GM18498 (cell line): Measurements from ENCODE around the gene RTN4RL2.

Experiments
- ATAC-seq: cut with Tn5 transposase; IDR thresholded peaks from one replicate; pipeline ENCODE4 v1.9.1; 2021; ENCODE audit warnings: mild to moderate bottlenecking, moderate library complexity; ENCODE audit not compliant: unreplicated experiment

The RTN4RL2 gene

DNA sequence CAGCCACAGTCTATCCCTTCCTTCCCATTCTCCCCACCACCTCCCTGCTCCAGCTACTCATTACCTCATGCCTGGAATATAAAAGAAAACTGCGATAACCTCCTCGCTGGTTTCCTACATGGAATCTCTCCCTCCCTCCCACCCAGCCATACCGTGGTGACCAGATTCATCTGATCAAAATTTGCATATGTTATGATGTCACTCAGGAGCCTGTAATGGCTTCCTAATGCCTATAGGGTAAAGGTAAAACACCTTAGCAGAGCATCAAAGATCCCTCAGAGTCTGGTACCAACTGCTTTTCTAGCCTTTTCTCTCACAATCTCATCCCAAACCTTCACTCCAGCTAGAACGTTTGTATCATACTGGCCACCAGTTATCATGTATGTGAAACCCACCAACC is 19.6 kb downstream of the RTN4RL2 start:
- no peak for ATAC-seq

DNA sequence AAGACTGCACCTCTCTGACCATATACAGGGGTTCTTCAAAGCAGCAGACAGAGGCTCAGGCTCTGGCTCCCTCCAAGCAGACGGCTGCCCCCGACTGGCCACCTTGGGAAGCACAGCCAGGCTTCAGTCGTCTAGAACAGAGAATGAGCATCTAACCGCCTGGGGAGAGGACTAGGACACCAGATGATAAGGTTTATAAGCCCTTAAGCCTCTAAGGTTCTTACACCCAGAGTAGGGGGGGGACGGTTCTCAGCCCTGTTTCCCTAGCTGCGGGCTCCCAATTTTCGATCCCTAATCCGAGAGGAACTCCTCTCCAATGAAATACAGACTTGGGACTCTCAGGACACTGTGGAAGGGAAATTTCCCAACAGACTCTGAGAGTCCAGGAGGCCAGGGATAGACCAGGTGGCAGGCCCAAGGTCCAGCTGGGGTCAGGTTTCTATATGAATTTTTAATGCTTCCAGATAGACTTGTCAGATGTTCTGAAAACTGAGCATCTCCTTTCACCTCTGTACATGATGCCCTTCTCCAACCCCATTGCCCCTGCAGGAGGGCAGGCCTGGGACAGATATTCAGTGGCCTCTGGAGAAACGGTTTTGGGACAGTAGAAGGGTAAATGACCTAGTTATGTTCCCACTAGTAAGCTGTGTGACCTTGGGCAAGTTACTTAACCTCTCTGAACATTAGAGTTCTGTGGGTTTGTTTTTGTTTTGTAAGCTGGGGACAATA is 20.2 kb downstream of the RTN4RL2 start:
- ATAC-seq, result no peak

DNA sequence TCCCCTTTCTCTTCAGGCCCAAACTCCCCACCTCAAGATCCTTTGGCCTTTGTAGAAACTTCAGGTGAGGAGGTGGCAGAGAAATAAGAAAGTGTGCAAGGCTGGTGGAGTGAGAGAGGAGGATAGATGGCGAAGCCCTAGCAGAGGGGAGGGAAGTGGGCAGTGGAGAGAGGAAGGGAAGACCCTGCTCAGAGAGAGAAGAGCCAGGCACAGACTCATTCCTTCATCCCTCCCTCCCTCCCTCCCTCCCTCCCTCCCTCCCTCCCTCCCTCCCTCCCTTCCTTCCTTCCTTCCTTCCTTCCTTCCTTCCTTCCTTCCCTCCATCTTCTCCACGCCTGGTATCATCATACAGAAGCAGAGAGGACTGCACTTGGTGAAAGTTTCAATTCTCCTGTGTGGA is 21.0 kb downstream of the RTN4RL2 start:
- ATAC-seq, result no peak

DNA sequence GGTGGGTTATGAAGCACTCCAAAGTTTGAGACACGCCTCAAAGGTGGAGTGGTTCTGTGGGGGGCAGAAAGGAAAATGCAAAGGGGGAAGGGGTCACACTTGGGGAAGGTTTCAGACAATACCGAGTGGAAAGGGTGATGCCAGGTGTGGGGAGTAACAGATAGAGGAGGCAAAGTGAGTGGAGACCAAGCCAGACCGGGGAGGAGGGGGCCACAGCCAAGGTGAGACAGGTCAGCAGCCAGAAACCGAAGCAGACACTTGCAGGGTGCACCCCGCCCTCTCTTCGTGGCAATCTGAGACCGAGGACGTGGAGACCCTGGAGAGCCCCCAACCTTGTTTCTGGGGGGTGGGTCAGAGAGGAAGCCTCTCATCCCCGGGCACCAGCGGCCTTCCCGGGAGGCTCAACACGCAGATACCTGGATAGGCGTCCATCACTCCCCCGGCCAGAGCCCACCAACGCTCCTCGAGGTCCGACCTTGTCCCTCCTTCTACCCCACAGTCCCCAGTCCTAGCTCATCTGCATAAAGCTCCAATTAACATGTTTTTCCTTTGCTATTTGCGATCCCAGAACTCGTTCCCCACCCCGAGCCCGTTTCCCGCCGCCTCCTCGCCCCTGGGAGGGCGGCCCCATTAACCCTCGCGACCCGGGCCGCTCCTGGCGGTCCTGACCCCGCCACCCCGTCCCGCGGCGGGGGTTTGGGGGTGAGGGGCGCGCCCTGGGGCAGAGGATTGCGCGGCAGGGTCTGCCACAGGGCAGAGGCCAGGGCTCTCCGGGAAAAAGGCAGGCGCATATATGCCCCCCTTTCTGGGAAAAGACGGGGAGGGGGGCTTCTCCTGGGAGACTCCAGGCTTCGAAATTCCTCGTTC is 21.8 kb downstream of the RTN4RL2 start:
- ATAC-seq, result no peak

DNA sequence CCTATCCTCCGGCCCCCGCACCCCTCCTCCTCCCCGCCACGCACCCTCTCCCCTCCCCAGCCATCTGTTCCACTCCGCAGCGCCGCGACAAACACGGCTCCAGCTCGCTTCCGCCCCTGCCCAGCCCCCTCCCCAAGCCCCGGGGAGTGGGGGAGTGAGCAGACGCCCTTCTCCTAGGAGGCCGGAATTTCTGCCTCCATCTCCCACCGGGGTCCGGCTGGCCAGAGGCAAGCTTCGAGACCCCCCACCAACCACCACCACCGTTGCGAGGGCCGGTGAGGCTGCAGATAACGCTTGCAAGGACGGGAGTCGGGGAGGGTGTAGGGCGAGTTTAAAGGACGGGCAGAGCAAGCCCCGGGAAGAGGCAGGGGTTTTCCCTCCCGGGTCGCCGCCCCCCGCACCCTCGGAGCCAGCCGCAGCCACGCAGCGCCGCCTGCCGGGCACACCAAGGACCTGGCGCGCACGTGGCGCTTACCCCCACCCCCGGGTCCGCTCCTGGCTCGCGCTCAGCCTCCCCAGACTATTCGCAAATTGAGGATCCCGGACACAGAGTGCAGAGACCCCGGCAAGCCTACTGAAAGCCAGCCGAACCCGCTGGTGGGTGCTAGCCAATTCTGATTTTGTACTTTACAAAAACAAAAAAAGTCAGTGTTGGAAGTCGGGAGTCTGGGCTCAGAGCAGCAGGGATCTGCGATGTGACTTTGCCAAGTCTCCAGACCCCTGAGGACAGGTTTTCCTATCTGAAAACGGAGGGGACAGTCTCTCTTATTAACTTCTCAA is 22.6 kb downstream of the RTN4RL2 start:
- peak; percentile 53 for ATAC-seq

DNA sequence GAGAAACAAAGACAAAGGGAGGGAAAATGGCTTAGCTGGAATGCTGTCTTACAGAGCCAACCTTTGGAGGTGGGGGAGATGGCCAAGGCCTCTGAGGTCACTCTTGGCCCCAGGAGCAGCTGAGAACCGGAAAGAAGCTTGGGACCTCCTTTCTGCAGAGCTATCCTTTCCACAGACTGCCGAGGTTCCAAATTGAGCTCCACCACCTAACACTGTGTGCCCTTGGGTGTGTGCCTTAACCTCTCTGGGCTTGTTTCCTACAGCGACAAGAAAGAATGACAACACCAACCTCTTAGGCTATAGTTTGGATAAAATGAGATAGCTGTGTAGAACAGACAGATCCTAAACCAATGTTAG is 23.2 kb downstream of the RTN4RL2 start:
- no peak for ATAC-seq

DNA sequence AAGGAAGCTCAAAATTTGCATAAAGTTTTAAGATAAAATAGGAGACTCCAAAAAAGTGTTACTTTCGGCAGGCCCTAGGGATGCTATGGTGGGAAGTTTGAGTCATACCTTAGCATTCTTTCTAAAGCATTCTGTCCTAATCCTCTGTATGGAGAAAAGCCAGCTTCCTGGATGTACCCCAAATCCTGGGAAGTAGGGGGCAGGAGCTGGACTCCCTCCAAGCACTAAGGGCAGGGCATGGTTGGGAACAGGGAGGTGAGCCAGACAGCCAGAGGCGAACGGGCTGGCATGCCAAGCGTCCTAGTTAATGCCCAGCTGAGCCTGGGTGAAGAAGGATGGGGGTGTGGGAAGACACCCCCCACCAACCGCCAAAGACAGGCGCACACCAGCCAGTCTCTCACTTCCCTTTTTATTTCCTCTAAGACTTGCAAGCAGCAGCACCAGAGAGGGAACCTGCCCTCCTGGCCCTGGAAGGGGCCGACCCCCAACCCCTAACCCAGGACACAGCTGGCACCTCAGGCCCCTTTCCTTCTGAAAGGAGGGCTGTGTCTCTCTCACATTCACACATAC is 23.9 kb downstream of the RTN4RL2 start:
- ATAC-seq, result peak; percentile 74

DNA sequence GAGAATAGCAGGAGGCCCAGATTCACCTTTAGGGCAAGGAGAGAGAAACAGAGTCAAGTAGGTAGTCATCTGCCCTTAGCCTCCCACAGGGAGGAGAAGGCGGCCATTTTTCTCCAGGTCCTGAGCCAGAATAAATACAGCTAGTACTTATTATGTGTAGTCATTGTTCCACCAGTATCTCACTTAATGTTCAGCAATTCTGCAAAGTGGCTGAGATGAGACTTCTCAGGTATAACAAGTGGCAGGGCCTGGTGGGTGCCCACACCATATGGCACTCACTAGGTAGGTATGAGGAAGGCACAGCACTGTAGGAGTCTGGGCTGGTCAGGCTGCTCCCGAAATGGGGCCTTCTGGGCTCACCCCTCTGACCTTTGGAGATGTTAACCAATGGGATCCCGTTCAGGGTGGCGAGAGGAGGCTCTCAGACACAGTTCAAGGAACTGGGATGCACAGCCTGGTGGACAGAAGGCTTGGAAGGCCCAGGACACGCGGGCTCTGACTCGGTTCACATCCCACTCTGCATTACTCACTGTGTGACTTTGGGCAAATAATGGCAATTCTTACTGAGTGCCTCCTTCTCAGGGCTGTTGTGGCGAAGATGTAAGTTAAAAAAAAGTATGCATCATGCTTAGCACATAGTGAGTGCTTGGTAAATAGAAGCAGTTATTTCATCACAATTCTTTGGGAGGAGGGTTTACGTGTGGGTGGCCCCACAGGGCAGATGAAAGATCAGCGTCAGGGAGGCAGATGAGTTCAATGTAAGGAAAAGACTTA is 25.1 kb downstream of the RTN4RL2 start:
- no peak for ATAC-seq

DNA sequence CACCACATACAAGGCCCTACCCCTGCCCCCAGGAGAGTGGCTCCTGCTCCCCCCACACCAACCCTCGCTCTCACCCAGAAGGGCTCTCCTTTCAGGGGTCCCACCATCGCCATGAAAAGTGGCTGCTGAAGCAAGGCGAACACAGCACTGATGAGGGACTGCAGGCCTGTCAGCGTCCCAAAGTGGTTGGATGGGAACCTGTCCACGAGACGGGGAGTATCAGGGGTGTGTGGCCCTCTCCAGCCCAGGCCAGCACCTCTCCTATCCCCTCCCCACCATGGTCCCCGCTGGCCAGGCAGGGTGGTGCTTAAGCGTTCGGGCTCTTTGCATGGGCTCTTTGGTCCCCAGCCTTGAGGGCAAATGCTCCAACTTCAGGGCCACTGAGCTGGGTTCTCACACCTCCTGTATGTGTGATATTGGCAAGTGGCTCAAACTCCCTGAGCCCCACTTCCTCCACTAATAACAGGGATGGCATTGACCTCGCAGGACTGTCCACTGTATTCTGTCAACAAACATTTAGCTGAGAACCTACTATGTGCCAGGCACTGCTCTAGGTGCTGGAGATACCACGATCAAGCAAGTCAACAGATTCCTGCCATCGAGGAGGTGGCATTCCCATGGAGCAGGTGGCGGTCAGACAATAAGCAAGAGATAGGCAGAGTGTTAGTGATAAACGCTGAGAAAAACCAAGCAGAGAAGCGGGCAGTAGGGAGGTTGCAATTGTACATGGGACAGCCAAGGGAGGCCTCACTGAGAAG is 26.9 kb downstream of the RTN4RL2 start:
- ATAC-seq, result no peak

DNA sequence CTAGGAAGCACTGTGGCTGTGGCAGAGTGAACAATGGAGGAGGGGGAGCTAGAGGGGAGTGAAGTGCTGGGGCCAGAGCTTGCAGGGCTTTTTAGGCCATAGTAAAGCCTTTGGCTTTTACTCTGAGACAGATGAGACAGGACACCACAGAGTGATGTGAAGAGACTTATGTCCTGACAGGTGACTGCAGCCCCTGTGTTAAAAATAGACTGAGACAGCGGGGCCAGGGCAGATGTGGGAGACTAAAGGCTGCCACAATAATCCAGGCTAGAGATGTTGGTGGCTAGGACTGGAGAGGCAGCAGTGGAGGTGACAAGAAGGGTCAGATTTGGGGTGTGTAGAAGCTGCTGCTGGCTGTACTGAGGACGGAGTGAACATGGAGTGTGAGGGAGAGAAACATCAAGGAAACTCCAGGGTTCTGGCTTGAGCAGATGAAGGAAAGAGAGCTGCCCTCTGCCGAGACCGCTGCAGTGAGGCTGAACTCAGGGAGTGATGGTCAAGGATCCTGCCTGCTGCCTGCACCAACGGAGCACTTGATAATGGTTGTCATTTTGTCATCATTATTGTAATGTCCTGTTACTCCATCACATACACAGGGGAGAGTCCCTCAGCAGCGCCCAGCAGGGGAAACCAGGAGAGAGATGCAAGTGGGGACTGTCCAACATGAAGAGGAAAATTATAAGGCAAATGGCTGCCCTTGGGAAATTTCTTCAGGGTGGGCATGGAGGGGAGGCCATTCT is 27.8 kb downstream of the RTN4RL2 start:
- no peak for ATAC-seq

DNA sequence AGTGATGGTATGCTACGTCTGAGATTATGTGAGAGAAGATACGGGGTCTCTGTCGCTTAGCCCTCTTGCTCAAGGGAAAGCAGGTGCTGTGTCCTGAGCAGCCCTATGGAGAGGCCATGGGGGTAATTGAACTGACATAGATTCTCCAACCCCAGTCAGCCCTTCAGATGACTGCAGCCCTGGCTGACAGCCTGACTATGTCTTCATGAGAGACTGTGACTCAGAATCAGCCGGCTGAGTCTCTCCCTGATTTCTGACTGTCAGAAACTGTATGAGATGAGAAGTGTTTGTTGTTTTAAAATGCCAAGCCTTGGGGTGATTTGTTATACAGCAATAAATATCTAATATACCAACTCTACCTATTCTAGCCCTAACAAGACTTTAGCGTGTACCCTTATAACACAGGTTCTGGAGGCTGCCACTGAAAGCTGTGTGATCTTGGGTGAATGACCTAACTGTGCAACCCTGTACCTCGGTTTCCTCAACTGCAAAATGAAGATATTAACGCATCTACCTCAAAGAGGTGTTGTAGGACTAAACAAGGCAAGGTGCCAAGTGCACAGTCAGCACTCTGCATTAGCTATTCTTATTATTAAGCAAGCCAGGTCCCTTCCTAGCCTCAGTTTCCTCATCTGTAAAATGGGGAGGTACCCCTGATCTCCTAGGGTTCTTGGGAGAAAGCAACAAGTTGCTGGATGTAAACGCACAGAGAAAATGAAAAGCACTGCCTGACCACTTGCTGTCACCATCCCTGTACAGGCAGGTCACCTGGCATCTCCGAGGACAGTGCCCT is 30.3 kb downstream of the RTN4RL2 start:
- ATAC-seq, result no peak

DNA sequence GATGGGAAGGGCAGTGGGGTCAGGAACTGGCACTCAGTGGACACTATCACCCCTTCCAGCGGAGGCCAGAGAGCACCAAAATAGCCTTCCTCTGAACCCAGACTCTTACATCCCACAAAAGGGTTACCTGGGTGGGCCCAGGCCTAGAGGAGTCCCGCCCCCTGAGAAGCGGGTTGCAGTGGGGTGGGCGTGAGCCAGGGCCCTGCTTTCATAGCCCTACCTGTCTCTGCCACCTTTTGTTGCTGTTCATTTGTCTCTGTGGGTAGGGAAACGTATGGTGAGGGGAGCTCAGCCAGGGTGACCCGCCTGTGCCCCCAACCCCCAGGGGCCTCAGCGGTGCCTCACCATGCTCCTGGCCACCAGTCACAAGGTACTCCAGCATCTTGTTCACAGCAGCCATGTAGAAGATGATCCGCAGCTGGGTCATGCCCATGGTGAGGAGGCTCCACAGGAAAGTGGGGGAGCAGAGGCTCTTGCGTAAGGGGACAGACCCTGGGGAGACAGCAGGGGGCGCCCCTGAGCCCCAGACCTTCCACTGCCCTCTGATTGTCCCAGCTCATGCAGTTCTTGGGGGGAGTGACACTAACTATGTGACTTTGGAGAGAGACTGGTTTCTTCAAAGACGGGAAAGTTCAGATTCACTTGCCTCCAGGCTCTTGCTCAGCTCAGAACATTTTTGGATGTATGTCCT is 31.2 kb downstream of the RTN4RL2 start:
- no peak for ATAC-seq

DNA sequence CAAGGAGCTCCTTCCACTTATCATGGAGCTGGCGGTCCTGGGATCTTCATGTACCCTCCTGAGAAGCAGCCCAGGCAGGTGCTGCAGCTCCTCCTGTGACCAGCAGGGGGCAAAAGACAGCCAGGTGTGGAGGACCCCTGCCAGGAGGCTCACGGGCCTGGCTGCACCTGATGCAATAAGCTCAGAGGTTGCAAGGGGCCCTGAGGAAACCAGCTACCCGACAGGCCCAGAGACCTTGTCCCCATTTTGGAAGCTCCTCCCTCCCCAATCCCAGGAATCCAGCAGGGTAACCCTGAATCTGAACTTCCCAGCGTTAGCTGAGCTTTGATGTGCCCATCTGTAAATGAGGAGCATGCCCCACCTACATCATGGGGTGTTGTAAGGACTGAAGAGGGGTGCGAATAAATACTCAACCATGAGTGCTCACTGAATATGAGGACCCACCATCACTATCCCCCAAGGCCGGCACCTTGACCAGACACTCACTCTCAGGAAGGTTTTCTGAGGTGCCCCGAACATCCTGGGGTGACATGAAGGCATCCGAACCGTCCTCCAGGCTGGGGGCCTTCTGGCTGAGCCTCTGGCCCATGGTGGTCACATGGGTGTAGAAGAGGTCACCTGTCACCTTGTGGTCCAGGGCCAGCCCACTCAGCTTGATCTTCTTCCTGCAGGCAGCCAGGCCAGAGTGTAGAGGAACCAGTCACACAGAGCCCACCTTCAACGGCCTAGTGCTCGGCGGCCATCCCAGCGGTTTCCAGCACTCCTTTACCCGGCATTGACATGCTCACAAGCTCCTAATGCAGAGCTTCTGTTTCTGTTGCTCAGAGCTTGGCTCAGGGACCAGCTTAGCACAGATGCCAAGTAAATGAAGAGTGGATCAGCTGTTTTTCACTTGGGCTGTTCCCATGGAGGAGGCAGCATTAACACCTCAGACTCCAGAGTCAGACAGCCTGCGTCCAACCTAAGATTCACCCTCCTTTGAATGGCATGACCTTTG is 33.5 kb downstream of the RTN4RL2 start:
- peak; percentile 80 for ATAC-seq

DNA sequence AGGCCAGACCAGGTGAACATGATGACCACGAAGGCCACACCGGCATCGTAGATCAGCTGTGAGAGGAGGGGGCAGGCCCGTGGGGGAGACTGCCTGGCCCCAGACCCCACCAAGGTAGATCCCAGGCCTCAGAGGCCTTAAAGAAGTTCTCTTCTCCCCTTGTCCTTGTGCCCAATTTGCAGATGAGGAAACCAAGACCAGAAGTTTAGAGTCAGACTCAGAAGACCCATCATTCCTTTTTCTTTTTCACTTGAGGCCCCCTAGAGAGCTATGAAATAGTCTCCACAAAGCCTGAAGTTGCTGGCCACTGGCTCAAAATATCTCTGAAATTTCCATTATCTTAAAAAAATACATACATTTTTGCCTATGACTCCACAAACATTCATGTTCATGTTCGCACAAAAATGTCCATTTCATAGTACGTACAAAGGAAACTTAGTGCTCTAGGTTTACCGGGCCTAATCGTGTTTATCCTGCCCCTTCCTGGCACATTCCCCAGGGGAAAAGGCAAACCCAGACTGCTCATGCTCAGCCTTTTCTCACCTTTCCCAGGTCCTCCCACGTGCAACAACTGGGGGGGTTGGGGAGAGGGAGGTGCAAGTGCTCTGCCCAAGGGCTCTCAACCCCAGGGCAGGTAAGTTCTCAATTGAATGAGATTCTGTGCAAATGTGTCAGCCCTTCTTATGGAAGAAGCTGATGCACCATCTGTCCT is 35.9 kb downstream of the RTN4RL2 start:
- no peak for ATAC-seq

DNA sequence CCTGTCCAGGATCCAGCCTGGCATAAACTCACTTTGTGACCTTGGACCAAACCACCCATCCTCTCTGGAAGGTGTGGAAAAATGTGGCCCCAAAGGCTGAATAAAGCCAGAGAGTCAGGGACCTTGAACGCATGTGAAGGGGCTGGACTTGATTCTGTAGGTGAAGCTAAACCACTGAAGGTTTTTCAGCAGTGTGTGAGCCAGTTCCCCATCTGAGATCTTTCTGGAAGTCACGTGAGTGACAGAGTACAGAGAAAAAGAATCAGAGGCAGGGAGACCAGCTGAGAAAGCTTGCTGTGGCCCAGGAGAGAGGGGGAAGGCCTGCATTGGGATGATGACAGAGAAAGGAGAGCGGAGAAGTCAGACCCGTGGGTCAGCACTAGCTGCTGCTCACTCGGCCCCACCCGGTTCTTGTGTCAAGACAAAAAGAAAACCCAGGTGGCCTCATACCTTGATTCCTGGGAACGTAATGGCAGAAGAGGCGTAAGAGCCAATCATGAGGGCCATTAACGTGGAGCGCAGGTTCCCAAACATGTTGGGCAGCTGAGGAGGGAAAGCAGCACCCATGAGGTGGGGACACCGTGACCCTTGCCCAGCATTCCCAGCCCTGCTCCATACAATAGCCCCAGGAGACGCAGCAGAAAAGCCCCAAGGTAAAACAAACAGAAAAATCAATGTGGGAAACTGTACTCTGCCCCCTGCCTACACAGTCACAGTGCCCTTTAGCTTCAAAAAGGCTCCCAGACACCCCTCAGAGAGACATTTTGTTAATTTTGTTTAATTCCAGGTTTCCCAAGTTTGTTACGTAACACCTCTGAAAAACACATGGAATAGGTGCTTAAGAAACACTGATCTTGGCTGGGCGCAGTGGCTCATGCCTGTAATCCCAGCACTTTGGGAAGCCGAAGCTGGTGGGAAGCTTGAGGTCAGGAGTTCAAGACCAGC is 37.2 kb downstream of the RTN4RL2 start:
- ATAC-seq, result no peak
